EH (cell line): Measurements from ENCODE around the gene BDH1.
"Not testable (repeated sequence)": the region's sequence is repeated elsewhere in the genome, so short reads cannot be mapped to it uniquely, and the experiment has no call there.

Source experiments
- DNase-seq: peaks from one replicate; pipeline ENCODE4 v3.0.0-alpha.2; 2015; ENCODE audit warnings: low read depth

Gene BDH1

GRCh38 chr3:197521277-197522182 is 34.2 kb downstream of the BDH1 start:
- no peak for DNase-seq

- DNase-seq = peak; percentile 66
These were observed 35.2 kb downstream of the BDH1 start for GRCh38 chr3:197520311-197521276.

GRCh38 chr3:197519801-197520211 is 36.0 kb downstream of the BDH1 start:
- no peak for DNase-seq

GRCh38 chr3:197518881-197519421 is 36.8 kb downstream of the BDH1 start:
- peak; percentile 23 for DNase-seq

GRCh38 chr3:197517922-197518683 is 37.7 kb downstream of the BDH1 start:
- DNase-seq = not testable (repeated sequence)

- DNase-seq = peak; percentile 38
These were observed 38.7 kb downstream of the BDH1 start for GRCh38 chr3:197516890-197517606.

GRCh38 chr3:197516517-197516889 is 39.3 kb downstream of the BDH1 start:
- DNase-seq = peak; percentile 89

- no peak for DNase-seq
These were observed 40.9 kb downstream of the BDH1 start for GRCh38 chr3:197514786-197515355.

- DNase-seq = no peak
These were observed 41.6 kb downstream of the BDH1 start for GRCh38 chr3:197513953-197514785.

GRCh38 chr3:197512691-197513571 is 42.8 kb downstream of the BDH1 start:
- DNase-seq = no peak

- no peak for DNase-seq
These were observed 43.7 kb downstream of the BDH1 start for GRCh38 chr3:197511853-197512635.

- DNase-seq = peak; percentile 85
These were observed 44.6 kb downstream of the BDH1 start for GRCh38 chr3:197511130-197511529.

GRCh38 chr3:197510642-197511018 is 45.1 kb downstream of the BDH1 start:
- DNase-seq = no peak

- DNase-seq = no peak
These were observed 46.6 kb downstream of the BDH1 start for GRCh38 chr3:197508924-197509775.

- no peak for DNase-seq
These were observed 47.3 kb downstream of the BDH1 start for GRCh38 chr3:197508461-197508860.

- no peak for DNase-seq
These were observed 47.7 kb downstream of the BDH1 start for GRCh38 chr3:197508051-197508451.

- no peak for DNase-seq
These were observed 48.2 kb downstream of the BDH1 start for GRCh38 chr3:197507541-197507940.
